ENCODE data around the gene GOLPH3. TPM values are rescaled to one million over a fixed set of nuclear protein-coding genes. Genes with fewer than 3 reads are reported as not detected.

GOLPH3 gene
- total RNA-seq, 1 experiment from 2014 or later = 69.2 TPM

DNA sequence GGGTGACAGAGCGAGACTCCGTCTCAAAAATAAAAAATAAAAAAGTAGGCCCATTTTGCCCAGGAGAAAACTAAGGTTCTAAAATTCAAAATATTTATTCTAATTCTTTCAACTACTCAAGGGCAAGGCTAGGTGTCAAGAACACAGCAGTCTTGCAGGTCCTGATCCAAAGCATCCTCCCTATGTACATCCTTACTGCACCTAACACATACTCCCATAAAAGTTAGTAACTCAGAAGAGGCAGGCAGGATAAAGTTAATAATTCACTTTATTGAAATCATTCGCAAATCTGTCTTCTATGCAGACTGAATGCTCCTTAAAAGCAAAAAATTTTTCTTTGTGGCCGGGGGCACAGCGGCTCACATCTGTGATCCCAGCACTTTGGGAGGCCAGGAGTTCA is 11.1 kb downstream of the GOLPH3 start:
- no peak for TF ChIP-seq JUND (IDR thresholded peaks at IDR 0.05)
- TF ChIP-seq FOSL1 (IDR thresholded peaks at IDR 0.05; ENCODE audit: low read depth) = no peak
- no peak for TF ChIP-seq EZH2phosphoT487 (IDR thresholded peaks at IDR 0.05; ENCODE audit: borderline replicate concordance)
- TF ChIP-seq, protein P1, sequence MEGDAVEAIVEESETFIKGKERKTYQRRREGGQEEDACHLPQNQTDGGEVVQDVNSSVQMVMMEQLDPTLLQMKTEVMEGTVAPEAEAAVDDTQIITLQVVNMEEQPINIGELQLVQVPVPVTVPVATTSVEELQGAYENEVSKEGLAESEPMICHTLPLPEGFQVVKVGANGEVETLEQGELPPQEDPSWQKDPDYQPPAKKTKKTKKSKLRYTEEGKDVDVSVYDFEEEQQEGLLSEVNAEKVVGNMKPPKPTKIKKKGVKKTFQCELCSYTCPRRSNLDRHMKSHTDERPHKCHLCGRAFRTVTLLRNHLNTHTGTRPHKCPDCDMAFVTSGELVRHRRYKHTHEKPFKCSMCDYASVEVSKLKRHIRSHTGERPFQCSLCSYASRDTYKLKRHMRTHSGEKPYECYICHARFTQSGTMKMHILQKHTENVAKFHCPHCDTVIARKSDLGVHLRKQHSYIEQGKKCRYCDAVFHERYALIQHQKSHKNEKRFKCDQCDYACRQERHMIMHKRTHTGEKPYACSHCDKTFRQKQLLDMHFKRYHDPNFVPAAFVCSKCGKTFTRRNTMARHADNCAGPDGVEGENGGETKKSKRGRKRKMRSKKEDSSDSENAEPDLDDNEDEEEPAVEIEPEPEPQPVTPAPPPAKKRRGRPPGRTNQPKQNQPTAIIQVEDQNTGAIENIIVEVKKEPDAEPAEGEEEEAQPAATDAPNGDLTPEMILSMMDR (IDR thresholded peaks at IDR 0.05 in 2 of 3, conservative IDR thresholded peaks at IDR 0.05 in 1 of 3; ENCODE audit: borderline replicate concordance in 1 of 3, insufficient read depth in 1 of 3, low read depth in 2 of 3, low read length in 2 of 3) = no peak
- no peak for TF ChIP-seq SP1 (IDR thresholded peaks at IDR 0.05; ENCODE audit: low read depth)
- TF ChIP-seq, protein P2, sequence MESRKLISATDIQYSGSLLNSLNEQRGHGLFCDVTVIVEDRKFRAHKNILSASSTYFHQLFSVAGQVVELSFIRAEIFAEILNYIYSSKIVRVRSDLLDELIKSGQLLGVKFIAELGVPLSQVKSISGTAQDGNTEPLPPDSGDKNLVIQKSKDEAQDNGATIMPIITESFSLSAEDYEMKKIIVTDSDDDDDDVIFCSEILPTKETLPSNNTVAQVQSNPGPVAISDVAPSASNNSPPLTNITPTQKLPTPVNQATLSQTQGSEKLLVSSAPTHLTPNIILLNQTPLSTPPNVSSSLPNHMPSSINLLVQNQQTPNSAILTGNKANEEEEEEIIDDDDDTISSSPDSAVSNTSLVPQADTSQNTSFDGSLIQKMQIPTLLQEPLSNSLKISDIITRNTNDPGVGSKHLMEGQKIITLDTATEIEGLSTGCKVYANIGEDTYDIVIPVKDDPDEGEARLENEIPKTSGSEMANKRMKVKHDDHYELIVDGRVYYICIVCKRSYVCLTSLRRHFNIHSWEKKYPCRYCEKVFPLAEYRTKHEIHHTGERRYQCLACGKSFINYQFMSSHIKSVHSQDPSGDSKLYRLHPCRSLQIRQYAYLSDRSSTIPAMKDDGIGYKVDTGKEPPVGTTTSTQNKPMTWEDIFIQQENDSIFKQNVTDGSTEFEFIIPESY (IDR thresholded peaks at IDR 0.05; ENCODE audit: extremely low read depth, insufficient replicate concordance, low read length) = no peak
- no peak for TF ChIP-seq CEBPB (IDR thresholded peaks at IDR 0.05; ENCODE audit: low read depth)
- TF ChIP-seq, protein P3, sequence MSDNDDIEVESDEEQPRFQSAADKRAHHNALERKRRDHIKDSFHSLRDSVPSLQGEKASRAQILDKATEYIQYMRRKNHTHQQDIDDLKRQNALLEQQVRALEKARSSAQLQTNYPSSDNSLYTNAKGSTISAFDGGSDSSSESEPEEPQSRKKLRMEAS (IDR thresholded peaks at IDR 0.05) = no peak
- no peak for TF ChIP-seq RAD21 (IDR thresholded peaks at IDR 0.05; ENCODE audit: low read depth)
- no peak for TF ChIP-seq TCF7L2 (IDR thresholded peaks at IDR 0.05; ENCODE audit: borderline replicate concordance, extremely low read depth, insufficient read depth, insufficient read length)
- no peak for TF ChIP-seq SRF (IDR thresholded peaks at IDR 0.05; ENCODE audit: low read depth)
- no peak for TF ChIP-seq SIN3A (IDR thresholded peaks at IDR 0.05; ENCODE audit: low read depth)
- TF ChIP-seq, protein P4, sequence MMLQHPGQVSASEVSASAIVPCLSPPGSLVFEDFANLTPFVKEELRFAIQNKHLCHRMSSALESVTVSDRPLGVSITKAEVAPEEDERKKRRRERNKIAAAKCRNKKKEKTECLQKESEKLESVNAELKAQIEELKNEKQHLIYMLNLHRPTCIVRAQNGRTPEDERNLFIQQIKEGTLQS (IDR thresholded peaks at IDR 0.05) = no peak
- TF ChIP-seq CBX3 (IDR thresholded peaks at IDR 0.05; ENCODE audit: low read depth) = no peak
- TF ChIP-seq ZFX (IDR thresholded peaks at IDR 0.05) = no peak
- TF ChIP-seq POLR2AphosphoS5 (IDR thresholded peaks at IDR 0.05; ENCODE audit: low read depth, low read length) = no peak
- peaks cover under 1 to 7% of the 10 kb centered on the region in 2 experiments; a peak in 3 of 4 replicates for H3K36me3 ChIP-seq (ENCODE audit: control insufficient read depth in 1 of 2, insufficient read depth in 2 of 2, low read length in 2 of 2)
- POLR2A ChIA-PET = no interaction called here

More for the DNA sequence above, 11.1 kb downstream of the GOLPH3 start:
- H3K4me2 ChIP-seq (ENCODE audit: low read length) = no peak overlapping the region
- peaks cover 14% of the 10 kb centered on the region; the same call in 1 of the 2 replicates for H4K20me1 ChIP-seq (ENCODE audit: insufficient read depth)
- peaks cover 97% of the 10 kb centered on the region for H3K79me2 ChIP-seq (ENCODE audit: insufficient read depth, low read length)
- ChIA-PET RAD21 (ENCODE audit: low non-redundant PET in 1 of 2, low total read pairs in 2 of 2, uncharacterized antibody in 2 of 2, unreplicated experiment in 2 of 2) (no interaction called here), CTCF (no interaction called here)
- H3K27ac ChIP-seq (ENCODE audit: low read depth, low read length) = no peak overlapping the region
- H3K9me3 ChIP-seq (ENCODE audit: control insufficient read depth in 1 of 2, insufficient read depth in 1 of 2, low read depth in 1 of 2, low read length in 2 of 2) = no peaks in the 10 kb centered on the region
- ATAC-seq (no peak), DNase-seq (ENCODE audit: low read depth, low spot score) (no peak)
- no TSS peak for BruUV-seq (replicated peaks)
- no peak overlapping the region for H2AFZ ChIP-seq (ENCODE audit: low read depth, low read length, poor library complexity, severe bottlenecking)
- H3K27me3 ChIP-seq (ENCODE audit: insufficient read depth, low read length) = no peaks in the 10 kb centered on the region
- H3K4me3 ChIP-seq (replicated peaks in 1 of 2; ENCODE audit: low read depth in 1 of 2, low read length in 2 of 2) = no peak overlapping the region
- H3K9ac ChIP-seq (ENCODE audit: low read length) = no peak overlapping the region
- H3K4me1 ChIP-seq (ENCODE audit: control insufficient read depth in 1 of 2, insufficient read depth in 2 of 2, low read length in 2 of 2) = no peaks in the 10 kb centered on the region
- H3K9me2 ChIP-seq (ENCODE audit: insufficient read depth) = no peaks in the 10 kb centered on the region
- intact Hi-C loops (cut with micrococcal nuclease) = no loop called here

Measured in HCT116 (cell line).